DOHH2 (cell line): ENCODE data around the gene TTLL10.

Experiments used
- H3F3A ChIP-seq: fragments of 200-600 bp; sonication (generic), shearing (Covaris generic); 2 replicates; pipeline ENCODE4 v1.6.0; 2016; ENCODE audit warnings: antibody characterized with exemption, mild to moderate bottlenecking; ENCODE audit not compliant: control insufficient read depth, insufficient read depth
- H3K27ac ChIP-seq: fragments of 200-600 bp; sonication (generic); 2 replicates; pipeline ENCODE4 v1.5.1; 2014; ENCODE audit warnings: low read depth, mild to moderate bottlenecking, low read length, moderate library complexity
- H3K27me3 ChIP-seq: fragments of 200-600 bp; sonication (generic); 2 replicates; pipeline ENCODE4 v1.6.1; 2014; ENCODE audit warnings: mild to moderate bottlenecking, low read length, mixed read lengths; ENCODE audit not compliant: control insufficient read depth
- H3K36me3 ChIP-seq: fragments of 200-600 bp; sonication (generic); 2 replicates; pipeline ENCODE4 v1.6.1; 2014; ENCODE audit warnings: mild to moderate bottlenecking, low read length, moderate library complexity, mixed read lengths; ENCODE audit not compliant: control insufficient read depth
- H3K4me1 ChIP-seq: fragments of 200-600 bp; sonication (generic); 2 replicates; pipeline ENCODE4 v1.6.1; 2014; ENCODE audit warnings: mild to moderate bottlenecking, low read length, mixed read lengths; ENCODE audit not compliant: control insufficient read depth
- H3K4me2 ChIP-seq: fragments of 200-600 bp; sonication (generic); 2 replicates; pipeline ENCODE4 v1.6.0; 2014; ENCODE audit warnings: mild to moderate bottlenecking, low read length, moderate library complexity
- H3K4me3 ChIP-seq: fragments of 200-600 bp; sonication (generic); 2 replicates; pipeline ENCODE4 v1.5.1; 2014; ENCODE audit warnings: mild to moderate bottlenecking, low read length, mixed read lengths
- H3K79me2 ChIP-seq: fragments of 200-600 bp; sonication (generic); 2 replicates; pipeline ENCODE4 v1.6.1; 2014; ENCODE audit warnings: mild to moderate bottlenecking, low read length, mixed read lengths; ENCODE audit not compliant: control insufficient read depth
- H3K9me2 ChIP-seq: fragments of 200-600 bp; sonication (generic); replicated peaks from 2 replicates; pipeline ENCODE4 v1.6.1; 2014; ENCODE audit warnings: mild to moderate bottlenecking, low read length, mixed read lengths; ENCODE audit not compliant: control insufficient read depth
- H3K9me3 ChIP-seq: fragments of 200-600 bp; sonication (generic); 2 replicates; pipeline ENCODE4 v1.6.1; 2014; ENCODE audit warnings: antibody characterized with exemption, low read length, mixed read lengths; ENCODE audit not compliant: control insufficient read depth, insufficient read depth
- H4K20me1 ChIP-seq: fragments of 200-600 bp; sonication (generic); 2 replicates; pipeline ENCODE4 v1.6.0; 2014; ENCODE audit warnings: low read depth, mild to moderate bottlenecking, antibody characterized with exemption, low read length, moderate library complexity; ENCODE audit not compliant: control insufficient read depth, insufficient read depth
- CTCF ChIP-seq: fragments of 200-600 bp; sonication (generic); IDR thresholded peaks from one replicate; pipeline ENCODE4 v1.5.1; 2014; ENCODE audit warnings: antibody characterized with exemption, mild to moderate bottlenecking, low read depth, low read length; ENCODE audit not compliant: poor library complexity, severe bottlenecking
- EZH2phosphoT487 ChIP-seq: fragments of 200-600 bp; sonication (generic); IDR thresholded peaks from 2 replicates; pipeline ENCODE4 v1.6.1; 2017; ENCODE audit warnings: borderline replicate concordance, mild to moderate bottlenecking, antibody characterized with exemption, low read length, moderate library complexity, mixed read lengths

TTLL10 gene

GRCh38 chr1:1125945-1126344, 47.7 kb upstream of the TTLL10 start:
- Histone ChIP-seq H3K36me3 (no peaks in the 10 kb centered on the region), H3K4me1 (peaks cover 4% of the 10 kb centered on the region; the same call in 1 of the 2 replicates), H3K4me2 (no peak overlapping the region), H3F3A (no peaks in the 10 kb centered on the region), H4K20me1 (no peaks in the 10 kb centered on the region), H3K79me2 (no peaks in the 10 kb centered on the region), H3K27ac (no peak overlapping the region), H3K9me3 (peaks cover 10% of the 10 kb centered on the region; the same call in 1 of the 2 replicates), H3K4me3 (no peak overlapping the region), H3K9me2 (no peaks in the 10 kb centered on the region), H3K27me3 (no peaks in the 10 kb centered on the region; the same call in 1 of the 2 replicates)
- TF ChIP-seq EZH2phosphoT487 (no peak), CTCF (no peak)

GRCh38 chr1:1127551-1128451, 45.9 kb upstream of the TTLL10 start:
- Histone ChIP-seq H3K4me2 (no peak overlapping the region), H3K79me2 (no peaks in the 10 kb centered on the region), H3K9me3 (peaks cover 10% of the 10 kb centered on the region; the same call in 1 of the 2 replicates), H3F3A (no peaks in the 10 kb centered on the region), H3K4me1 (no peaks in the 10 kb centered on the region), H3K27ac (no peak overlapping the region), H3K4me3 (no peak overlapping the region), H3K27me3 (no peaks in the 10 kb centered on the region), H3K9me2 (no peaks in the 10 kb centered on the region), H3K36me3 (no peaks in the 10 kb centered on the region), H4K20me1 (no peaks in the 10 kb centered on the region)
- no peak for TF ChIP-seq EZH2phosphoT487
- no peak for TF ChIP-seq CTCF

GRCh38 chr1:1128454-1129139, 45.1 kb upstream of the TTLL10 start:
- no peaks in the 10 kb centered on the region for H3K4me1 ChIP-seq

More at GRCh38 chr1:1128454-1129139, 45.1 kb upstream of the TTLL10 start:
- no peaks in the 10 kb centered on the region for H3K9me2 ChIP-seq
- H3K36me3 ChIP-seq: no peaks in the 10 kb centered on the region
- H3K4me3 ChIP-seq: no peak overlapping the region
- H3F3A ChIP-seq: no peaks in the 10 kb centered on the region
- no peaks in the 10 kb centered on the region for H4K20me1 ChIP-seq
- TF ChIP-seq EZH2phosphoT487 (no peak), CTCF (no peak)
- no peaks in the 10 kb centered on the region for H3K79me2 ChIP-seq
- no peaks in the 10 kb centered on the region for H3K27me3 ChIP-seq
- no peak overlapping the region for H3K27ac ChIP-seq
- peaks cover 7% of the 10 kb centered on the region; the same call in 1 of the 2 replicates for H3K9me3 ChIP-seq
- no peak overlapping the region for H3K4me2 ChIP-seq
